Left lobe of liver (tissue), 2 donors: ENCODE results near the gene KCNIP3. TPM values are rescaled to one million over a fixed set of nuclear protein-coding genes. Genes with fewer than 3 reads are reported as not detected.
"Not testable (repeated sequence)": the region's sequence is repeated elsewhere in the genome, so short reads cannot be mapped to it uniquely, and the experiment has no call there.

Source experiments
- ATAC-seq: fragments of 200-7000 bp; cut with Tn5 transposase; one replicate; pipeline ENCODE4 v1.9.1; 2020; ENCODE audit warnings: mild to moderate bottlenecking, moderate library complexity
- DNase-seq: peaks from one replicate; pipeline ENCODE4 v3.0.0-alpha.2; 2020; ENCODE audit warnings: low spot score
- total RNA-seq: library from RNA; stranded (reverse); gene quantifications from one replicate; pipeline ENCODE4 v1.2.1, GENCODE V29; 2021
- donor health status: DM: no; HTN: no; CAD: no; lungs with moderate emphysema.
- donor health status: DM: no; HTN: yes; CAD: no.

The KCNIP3 gene
- total RNA-seq, 1 donor from 2014 or later: 1.6 TPM

- ATAC-seq (no peak), DNase-seq (peak; percentile 36)
These were observed 85.8 kb downstream of the KCNIP3 start for GRCh38 chr2:95382686-95383634.

GRCh38 chr2:95383635-95384027, 86.5 kb downstream of the KCNIP3 start:
- peak; percentile 39 for DNase-seq
- no peak for ATAC-seq

DNA sequence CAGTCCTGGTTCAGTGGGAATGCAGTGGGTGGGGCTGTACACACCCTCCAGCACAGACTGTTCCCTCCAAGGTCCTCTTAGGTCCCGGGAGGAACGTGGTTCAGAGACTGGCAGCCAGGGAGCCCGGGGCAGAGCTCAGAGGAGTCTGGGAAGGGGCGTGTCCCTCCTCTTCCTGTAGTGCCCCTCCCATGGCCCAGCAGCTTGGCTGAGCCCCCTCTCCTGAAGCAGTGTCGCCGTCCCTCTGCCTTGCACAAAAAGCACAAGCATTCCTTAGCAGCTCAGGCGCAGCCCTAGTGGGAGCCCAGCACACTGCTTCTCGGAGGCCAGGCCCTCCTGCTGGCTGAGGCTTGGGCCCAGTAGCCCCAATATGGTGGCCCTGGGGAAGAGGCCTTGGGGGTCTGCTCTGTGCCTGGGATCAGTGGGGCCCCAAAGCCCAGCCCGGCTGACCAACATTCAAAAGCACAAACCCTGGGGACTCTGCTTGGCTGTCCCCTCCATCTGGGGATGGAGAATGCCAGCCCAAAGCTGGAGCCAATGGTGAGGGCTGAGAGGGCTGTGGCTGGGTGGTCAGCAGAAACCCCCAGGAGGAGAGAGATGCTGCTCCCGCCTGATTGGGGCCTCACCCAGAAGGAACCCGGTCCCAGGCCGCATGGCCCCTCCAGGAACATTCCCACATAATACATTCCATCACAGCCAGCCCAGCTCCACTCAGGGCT, 87.9 kb downstream of the KCNIP3 start:
- ATAC-seq: no peak
- no peak for DNase-seq

DNA sequence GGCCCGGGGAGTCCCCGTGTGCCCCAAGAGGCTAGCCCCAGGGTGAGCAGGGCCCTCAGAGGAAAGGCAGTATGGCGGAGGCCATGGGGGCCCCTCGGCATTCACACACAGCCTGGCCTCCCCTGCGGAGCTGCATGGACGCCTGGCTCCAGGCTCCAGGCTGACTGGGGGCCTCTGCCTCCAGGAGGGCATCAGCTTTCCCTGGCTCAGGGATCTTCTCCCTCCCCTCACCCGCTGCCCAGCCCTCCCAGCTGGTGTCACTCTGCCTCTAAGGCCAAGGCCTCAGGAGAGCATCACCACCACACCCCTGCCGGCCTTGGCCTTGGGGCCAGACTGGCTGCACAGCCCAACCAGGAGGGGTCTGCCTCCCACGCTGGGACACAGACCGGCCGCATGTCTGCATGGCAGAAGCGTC, 88.4 kb downstream of the KCNIP3 start:
- no peak for ATAC-seq
- no peak for DNase-seq

DNA sequence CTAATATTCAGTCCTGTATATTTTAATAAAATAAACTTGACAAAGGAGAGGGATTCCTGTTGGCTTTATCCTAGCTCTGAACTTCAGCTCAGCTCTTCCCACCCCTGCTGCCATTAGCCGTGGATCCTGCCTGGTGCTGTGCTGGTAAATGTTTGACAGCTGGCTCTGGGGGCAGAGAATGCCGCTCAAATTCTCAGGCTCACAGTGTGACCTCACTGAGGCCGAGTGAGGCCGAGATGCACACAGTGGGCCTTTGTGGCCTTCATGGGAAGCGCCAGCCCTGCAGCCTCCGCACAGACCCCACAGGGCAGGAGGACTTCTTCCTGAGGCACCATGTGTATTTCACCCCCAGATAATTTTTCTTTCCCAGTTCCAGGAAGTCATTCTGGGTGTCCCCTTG, 88.9 kb downstream of the KCNIP3 start:
- DNase-seq (no peak), ATAC-seq (no peak)

DNA sequence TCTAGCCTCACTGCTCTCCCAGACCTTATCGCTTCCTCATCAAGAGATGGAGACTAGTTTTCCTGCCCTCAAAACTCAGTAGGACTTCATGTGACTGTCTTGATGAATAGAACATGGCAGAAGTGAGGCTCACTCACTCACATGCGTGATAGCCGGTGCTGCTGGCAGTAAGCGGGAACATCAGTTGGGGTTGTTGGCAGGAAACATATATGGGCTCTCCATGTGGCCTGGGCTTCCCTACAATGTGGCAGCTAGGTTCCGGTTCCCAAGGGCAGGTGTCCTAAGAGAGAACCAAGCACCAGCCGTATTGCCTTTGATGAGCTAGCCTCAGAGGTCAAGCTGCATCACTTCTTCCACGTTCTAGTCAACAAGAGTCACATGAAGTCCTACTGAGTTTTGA, 90.2 kb downstream of the KCNIP3 start:
- ATAC-seq: no peak
- no peak for DNase-seq

DNA sequence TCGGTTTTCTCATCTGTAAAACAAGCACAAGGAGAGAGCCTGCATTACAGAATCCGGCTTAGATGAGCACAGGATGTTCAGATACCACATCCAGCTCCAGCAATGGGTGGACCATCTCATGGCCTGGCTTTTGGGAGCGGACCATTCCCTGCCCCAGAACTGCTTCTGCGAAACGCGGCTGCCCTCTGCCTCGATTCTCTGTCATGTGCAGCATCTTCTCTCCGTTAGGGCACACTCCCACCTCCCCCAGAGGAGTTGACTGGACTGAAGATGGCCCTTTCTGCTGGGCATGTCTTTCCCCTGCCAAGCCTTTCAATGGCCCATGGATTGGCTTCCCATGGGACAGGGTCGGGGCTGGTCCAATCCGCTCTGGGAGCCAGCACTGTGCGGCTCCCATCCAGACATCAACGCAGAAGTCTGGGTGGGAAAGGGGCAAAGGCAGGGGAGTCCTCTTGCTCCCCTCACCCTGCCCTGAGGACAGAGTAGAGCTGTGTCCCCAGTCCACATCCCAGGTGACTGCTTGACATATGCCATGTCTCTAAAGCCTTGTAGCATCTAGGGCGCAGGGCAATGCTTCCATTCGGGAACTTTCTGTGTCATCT, 91.0 kb downstream of the KCNIP3 start:
- DNase-seq (no peak), ATAC-seq (no peak)

DNA sequence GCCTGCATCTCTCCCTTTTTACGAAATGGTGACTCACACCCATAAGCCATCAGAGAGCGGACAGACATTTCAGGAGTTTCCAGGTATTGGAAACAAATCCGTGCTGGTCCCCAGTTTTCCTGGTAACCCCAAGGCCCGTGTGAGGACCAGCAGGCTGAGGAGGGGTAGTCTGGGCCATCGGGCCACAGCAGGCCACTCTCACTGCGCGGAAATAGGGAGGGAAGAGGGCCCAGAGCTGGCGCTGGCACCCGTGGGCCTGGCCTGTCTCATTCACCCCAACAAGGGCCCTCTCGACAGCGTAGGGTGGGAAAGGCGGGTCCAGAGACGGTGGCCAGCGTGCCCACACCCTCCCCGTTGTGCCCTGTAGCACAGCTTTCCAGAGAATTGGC, 91.7 kb downstream of the KCNIP3 start:
- DNase-seq: no peak
- ATAC-seq: no peak

- peak; percentile 63 for DNase-seq
- peak; percentile 19 for ATAC-seq
These were observed 92.3 kb downstream of the KCNIP3 start for GRCh38 chr2:95389245-95390119.

DNA sequence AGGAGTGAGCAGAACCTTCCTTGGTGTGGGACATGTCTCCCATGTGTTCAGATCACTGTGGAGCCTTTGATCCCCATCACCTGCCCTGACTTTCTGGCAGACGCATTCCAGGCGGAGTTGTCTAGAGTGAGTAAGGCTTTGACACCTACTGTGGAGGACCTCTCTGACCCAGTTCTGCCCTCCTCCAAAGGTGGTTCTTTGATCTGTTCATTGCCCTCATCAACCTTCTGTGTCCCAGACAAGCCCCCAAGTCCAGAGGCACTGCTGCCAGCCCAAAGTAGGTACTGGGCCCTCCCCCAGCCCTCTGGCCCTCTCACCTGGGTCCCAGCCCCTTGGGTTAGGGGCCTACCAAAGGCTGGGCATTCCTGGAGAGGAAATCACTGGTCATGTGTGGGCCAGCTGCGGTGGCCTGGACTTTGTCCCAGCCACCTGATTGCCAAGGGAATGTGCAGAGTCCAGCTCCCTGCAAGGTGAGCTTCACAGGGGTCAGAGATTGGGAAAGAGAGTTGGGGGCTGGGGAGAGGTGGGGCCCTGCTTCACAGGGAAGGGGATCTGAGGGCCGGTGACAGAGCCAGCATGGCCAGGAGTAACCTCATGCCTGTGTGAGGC, 93.2 kb downstream of the KCNIP3 start:
- ATAC-seq: peak; percentile 62
- peak; percentile 91 for DNase-seq

GRCh38 chr2:95390881-95391321, 93.8 kb downstream of the KCNIP3 start:
- ATAC-seq: peak; percentile 5

DNA sequence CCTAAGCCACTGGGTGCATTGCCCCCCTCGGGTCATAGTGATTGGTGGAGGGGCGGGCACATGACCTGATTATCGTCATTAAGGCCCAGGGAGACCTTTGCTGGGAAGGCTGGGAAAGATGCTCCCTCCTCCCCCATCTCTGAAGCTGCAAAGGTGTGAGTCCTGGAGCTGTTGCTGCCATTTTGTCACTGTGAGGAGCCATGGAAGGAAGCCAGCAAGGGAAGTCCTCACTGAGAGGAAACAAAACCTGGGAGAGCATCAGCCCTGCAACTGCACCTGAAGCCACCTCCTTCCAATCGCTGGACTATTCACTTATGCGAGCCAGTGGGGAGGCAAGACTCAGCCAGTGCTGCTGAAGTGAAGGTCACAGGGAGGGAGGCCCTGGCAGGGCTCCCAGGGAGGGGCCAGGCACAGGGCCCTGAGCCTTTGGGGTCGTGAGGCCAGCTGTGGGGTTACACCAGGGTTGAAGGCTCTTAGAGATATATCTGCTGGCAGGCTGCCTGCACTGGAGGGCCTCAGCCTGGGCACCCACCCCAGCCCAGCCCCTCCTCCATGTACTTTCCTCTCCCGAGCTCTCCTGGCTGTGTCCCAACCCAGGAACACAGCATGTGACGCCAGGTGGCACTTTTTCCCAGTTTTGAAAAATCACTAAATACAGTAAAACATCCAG, 94.6 kb downstream of the KCNIP3 start:
- ATAC-seq: peak; percentile 72
- peak; percentile 94 for DNase-seq

More at GRCh38 chr2:95390881-95391321, 93.8 kb downstream of the KCNIP3 start:
- DNase-seq: no peak

- ATAC-seq: no peak
- DNase-seq: no peak
These were observed 95.2 kb downstream of the KCNIP3 start for GRCh38 chr2:95392320-95392719.

DNA sequence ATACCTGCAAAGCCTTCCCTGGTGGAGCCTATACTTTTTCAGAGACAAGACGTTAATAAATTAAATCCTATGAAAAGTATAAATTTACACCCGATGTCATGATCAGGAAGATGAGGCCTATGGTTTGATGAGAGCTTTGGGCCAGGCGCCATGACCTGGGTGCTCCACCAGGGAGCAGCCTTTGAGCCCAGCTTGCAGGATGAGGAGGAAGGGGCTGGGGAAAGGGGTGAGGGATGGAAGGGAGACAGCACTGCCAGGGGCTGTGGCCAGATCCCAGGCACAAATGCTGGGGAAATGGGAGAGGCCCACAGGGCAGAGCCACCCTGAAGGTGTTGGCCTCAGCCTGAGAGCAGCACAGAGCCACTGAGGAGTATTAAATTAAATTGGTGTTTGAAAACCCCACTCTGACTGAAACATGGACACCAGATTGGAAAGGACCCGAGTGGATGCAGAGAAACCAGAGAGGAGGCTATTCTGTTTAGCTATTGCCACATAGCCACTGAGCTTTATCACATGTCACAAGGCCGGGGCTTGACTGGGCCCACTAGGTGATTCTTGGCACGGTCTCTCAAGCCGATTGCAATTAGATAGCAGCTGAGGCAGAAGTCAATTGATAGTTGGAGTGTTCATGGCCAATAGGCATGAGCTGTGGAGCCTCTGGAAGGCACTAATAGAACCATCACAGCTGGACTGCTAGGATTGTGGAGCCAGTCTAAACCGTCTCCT, 95.7 kb downstream of the KCNIP3 start:
- peak; percentile 87 for DNase-seq
- peak; percentile 47 for ATAC-seq

DNA sequence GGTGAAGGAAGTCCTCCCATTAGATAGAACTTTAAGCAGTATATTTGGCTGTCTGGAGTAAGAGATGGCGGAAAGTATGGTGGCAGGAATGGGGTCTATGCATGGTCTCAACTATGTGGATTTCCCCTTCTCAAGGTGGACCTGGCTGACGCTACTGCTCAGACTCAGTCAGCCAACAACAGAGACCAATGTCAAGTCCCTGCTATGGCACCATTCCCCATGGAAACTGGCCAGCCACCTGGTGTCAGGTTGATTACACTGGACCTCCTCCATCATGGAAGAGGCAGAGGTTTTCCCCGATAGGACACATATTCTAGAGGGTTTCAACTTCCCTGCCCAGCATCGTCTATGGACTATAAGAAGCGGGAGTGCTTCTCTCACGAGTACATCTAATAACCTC, 96.8 kb downstream of the KCNIP3 start:
- DNase-seq: peak; percentile 83
- peak; percentile 6 for ATAC-seq

- no peak for ATAC-seq
- no peak for DNase-seq
These were observed 101.9 kb downstream of the KCNIP3 start for GRCh38 chr2:95399061-95399460.

DNA sequence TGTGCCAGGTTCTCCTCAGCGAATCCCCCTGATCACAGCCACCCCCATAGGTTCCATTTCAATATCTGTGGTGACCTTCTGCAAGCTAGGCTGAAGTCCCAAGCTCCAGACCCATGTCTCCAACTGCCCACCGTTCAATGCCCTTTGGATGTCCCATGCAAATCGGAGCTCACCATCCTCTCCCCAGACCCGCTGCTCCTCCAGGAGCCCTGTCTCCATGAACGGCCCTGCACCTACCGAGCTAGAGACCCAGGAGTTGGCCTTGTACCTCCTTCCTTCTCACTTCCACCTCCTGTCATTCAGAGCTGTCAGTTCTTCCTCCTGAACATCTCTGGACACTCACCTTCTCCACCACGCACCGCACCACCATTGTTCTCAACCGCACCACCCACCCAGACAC, 104.3 kb downstream of the KCNIP3 start:
- DNase-seq (no peak), ATAC-seq (no peak)

DNA sequence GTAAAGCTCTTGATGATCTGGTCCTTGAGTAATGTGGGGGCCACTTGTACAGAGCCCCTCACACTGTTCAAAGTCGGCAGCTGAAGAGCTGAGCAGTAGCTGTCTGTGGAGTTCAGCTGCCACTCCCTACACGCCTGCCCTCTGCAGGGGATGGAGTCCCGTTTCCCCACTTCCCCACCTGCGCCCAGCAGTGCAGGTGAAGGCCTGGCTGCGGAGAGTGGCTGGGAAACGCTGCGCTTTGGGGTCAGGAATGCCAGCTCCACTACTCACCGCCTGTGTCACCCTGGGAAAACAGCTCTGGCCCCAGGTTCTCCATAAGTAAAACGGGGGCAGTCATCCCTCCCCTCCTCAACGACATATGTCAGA, 104.8 kb downstream of the KCNIP3 start:
- DNase-seq: not testable (repeated sequence)
- peak; percentile 53 for ATAC-seq
